ENCODE data around the gene STON2. TPM values are rescaled to one million over a fixed set of nuclear protein-coding genes. Genes with fewer than 3 reads are reported as not detected.
A peak's percentile ranks its signal among the peaks of the same experiment; 100 is the strongest.
"Not testable (repeated sequence)": the region's sequence is repeated elsewhere in the genome, so short reads cannot be mapped to it uniquely, and the experiment has no call there.

The STON2 gene
- total RNA-seq, 1 donor from 2014 or later = 14.0 TPM

- DNase-seq (ENCODE audit: low spot score) = peak; percentile 70
These were observed 130.8 kb downstream of the STON2 start for GRCh38 chr14:81269100-81269978.

DNA sequence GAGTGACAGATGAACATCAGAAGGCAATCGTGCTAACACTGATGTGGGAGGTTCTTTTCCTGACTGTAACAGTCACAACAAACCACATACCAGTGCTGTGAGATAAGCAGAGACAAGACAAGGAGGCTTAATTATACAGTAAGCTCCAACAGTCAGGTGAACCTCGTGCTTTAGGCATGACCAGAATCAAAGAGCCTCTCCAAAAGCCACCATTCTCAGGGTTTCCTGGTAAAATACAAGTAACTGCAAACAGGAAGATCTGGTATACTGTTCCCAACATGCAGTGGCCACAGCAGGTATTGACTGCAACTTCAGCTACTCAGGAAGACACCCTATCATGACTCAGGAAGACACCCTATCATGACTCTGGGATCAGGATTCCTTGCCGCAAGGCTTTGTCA lies 132.1 kb downstream of the STON2 start:
- no peak for DNase-seq (ENCODE audit: low spot score)

GRCh38 chr14:81265636-81266169 lies 134.4 kb downstream of the STON2 start:
- no peak for DNase-seq (ENCODE audit: low spot score)

GRCh38 chr14:81264671-81265070 lies 135.5 kb downstream of the STON2 start:
- DNase-seq (ENCODE audit: low spot score) = no peak

GRCh38 chr14:81263777-81264410 lies 136.2 kb downstream of the STON2 start:
- DNase-seq (ENCODE audit: low spot score) = no peak

- no peak for DNase-seq (ENCODE audit: low spot score)
These were observed 138.9 kb downstream of the STON2 start for GRCh38 chr14:81261176-81261575.

DNA sequence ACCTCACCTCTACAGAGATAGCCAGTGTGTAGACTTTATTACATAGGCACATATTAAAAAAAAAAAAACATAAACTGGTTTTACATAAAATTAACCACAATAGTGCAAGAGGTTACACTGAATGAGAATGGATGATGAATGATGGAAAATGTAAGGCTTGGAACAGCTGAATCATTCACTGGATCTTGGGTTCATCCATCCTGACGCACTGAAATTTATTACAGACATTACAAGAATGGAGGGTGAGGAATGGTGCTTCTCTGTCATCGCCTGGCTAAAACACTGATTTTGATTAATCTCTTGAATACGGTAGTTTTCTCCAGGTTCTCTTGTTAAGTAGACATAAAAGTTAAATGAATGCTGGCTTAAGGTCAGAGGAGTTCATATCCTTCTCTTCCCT lies 139.4 kb downstream of the STON2 start:
- DNase-seq (ENCODE audit: low spot score) = no peak

- no peak for DNase-seq (ENCODE audit: low spot score)
These were observed 143.7 kb downstream of the STON2 start for GRCh38 chr14:81256289-81256960.

DNA sequence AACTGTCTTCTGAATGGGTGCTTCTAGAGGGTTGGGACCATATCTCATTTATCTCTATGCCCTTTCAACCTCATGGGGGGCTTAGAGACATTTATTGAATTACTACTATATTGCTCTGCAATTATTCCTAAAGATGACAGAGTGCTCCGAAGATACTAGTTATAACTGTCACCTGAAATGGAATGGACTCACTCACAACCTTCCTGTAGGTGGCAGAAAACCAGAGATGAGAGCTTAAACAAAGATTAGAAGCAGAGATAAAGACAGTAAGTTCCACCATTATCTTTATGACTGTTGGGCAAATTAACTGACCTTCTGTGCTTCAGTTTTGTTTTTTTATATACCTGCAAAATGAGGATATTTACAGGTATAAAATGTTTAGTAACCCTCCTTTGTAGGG lies 147.8 kb downstream of the STON2 start:
- no peak for DNase-seq (ENCODE audit: low spot score)

- no peak for DNase-seq (ENCODE audit: low spot score)
These were observed 152.8 kb downstream of the STON2 start for GRCh38 chr14:81247271-81247766.

DNA sequence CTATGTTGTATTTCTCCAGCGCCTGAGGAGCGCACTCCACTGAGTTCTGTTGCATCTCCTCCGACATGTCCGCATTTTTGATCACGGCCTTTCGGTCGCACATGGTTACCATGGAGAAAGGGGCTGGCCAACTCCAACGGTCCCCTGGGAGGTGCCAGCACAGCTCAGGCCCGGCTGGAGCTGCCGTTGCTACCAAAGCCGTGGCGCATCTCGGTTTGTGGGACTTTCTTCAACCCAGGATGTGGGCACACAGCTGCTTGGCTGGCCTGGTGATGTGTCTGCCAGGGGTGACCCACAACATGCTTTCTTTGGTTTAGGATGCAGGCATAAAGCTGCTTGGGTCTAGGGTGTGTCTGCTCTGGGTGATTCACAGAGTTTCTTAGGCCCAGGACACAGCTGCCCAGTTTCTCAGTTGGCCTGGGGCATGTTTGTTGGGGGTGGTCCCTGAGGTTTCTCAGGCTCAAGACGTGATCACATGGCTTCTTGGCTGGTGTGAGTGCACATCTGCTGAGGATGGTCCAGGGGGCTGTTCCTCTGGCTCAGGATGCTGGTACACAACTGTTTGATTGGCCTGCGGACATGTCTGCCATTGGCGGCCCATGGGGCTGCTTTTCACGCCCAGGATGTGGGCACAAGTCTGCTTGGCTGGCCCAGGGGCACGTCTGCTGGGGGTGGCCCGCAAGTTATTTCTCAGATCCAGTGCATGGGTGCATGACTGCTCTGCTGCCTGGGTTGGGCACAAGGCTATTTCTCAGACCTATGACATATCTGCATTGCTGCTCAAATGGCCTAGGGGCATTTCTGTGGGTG lies 153.5 kb downstream of the STON2 start:
- no peak for DNase-seq (ENCODE audit: low spot score)

GRCh38 chr14:81245771-81246170 lies 154.4 kb downstream of the STON2 start:
- no peak for DNase-seq (ENCODE audit: low spot score)

DNA sequence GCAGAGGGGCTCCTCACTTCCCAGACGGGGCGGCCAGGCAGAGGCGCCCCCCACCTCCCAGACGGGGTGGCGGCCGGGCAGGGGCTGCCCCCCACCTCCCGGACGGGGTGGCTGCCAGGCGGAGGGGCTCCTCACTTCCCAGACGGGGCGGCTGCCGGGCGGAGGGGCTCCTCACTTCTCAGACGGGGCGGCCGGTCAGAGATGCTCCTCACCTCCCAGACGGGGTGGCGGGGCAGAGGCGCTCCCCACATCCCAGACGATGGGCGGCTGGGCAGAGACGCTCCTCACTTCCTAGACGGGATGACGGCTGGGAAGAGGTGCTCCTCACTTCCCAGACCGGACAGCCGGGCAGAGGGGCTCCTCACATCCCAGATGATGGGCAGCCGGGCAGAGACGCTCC lies 155.7 kb downstream of the STON2 start:
- DNase-seq (ENCODE audit: low spot score) = not testable (repeated sequence)

DNA sequence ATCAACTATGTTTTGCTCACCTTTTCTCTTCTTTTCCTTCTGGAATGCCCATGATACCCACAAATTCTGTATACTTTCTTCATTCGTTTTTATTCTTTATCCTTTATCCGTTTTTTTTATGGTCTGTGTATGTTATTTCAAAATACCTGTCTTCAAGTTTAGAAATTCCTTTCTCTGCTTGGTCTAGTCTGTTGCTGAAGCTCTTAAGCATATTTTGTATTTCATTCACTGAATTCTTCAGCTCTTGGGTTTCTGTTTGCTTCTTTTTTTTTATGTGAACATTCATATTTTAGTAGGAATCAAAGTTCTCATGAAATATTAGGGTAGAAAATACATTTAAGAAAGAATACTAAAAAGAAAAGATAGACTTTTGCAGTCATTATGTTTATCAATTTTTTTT lies 156.6 kb downstream of the STON2 start:
- no peak for DNase-seq (ENCODE audit: low spot score)

- not testable (repeated sequence) for DNase-seq (ENCODE audit: low spot score)
These were observed 163.3 kb downstream of the STON2 start for GRCh38 chr14:81236849-81237248.

GRCh38 chr14:81236138-81236537 lies 164.0 kb downstream of the STON2 start:
- no peak for DNase-seq (ENCODE audit: low spot score)

DNA sequence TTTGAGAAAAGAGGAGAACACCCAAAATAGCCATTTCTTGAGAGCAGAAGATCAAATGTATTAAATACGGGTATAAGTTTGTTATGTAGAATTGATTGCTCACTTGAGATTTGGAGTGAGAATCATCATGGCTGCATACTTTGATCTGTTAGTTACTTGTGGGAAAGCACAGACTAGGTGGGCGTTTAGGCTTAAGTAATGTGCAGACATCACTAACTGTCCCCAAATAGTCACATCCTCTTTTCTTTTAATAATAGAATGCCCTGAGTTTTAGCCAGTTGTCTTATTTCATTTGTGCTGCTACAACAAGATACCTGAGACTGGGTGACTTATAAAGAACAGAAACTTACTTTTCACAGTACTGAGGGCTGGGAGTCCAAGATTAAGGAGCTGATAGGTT lies 165.0 kb downstream of the STON2 start:
- no peak for DNase-seq (ENCODE audit: low spot score)

DNA sequence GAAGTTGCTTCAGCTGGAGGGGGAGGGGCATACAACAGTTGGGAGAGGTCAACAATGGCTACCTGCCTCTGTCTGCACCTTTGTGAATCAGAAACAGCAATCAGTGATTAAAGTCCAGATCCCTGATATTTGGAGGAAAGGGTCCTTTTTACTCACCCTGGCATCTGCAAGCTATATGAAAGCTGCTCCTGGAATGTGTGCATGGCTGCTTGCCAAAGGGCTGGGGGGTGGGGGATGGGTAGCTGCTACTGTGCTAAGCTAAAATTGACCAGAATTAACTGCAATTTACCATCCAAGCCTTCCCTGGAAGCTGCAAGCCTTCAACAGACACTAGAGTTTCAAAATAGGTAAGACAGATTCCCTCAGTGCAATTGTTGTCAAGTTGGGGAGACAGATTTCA lies 165.8 kb downstream of the STON2 start:
- peak; percentile 25 for DNase-seq (ENCODE audit: low spot score)

DNA sequence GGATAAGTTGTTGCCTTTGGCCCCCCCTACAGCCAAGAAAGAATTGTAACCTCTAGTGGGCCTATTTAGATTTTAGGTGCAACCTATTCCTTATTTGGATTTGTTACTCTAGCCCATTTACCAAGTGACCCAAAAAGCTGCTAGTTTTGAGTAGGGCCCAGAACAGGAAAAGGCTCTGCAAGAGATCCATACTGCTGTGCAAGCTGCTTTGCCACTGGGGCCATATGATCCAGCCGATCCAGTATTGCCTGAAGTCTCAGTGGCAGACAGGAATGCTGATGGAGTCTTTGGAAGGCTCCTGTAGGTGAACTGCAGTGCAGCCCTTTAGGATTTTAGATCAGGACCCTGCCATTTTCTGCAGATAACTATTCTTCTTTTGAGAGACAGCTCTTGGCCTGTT lies 166.5 kb downstream of the STON2 start:
- DNase-seq (ENCODE audit: low spot score) = no peak

DNA sequence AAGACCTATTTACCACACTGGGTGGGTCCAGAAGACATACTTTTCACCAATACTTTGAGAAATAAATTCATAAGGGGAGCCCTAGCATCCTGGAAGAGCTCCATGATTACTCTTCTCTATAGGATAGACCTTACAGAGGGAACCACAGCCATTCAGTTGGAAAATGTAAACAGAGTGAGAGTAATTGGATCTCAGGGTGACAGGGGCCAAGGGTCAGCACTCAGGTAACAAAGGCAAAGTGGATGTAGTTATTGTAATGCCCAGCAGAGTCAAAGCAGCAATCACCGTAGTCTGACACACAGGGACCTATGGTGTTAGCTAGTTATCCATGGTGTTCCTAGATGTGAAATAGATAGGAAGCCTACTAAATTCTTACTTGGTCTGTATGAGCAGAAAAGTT lies 168.6 kb downstream of the STON2 start:
- no peak for DNase-seq (ENCODE audit: low spot score)

DNA sequence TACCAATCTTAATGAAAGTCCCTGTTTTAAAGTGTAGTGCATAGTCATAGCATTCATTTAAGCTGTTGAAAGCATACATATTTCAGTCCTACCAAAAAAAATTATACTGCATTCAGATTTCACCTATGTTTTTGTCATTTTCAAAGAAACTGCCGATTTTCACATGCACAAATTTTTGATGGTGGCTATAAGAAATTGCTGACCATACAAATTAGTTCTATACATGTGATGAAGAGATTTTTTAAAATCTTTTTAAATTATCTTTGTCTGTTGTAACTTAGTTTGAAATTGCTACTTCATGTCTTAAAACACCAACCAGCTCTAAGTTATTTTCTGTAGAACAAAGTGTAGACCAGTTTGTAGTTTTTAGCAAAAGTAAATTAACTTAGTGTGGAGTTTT lies 175.9 kb downstream of the STON2 start:
- DNase-seq (ENCODE audit: low spot score) = no peak
